MV-4-11 (cell line): Measurements from ENCODE around the gene TP53TG3.
"Not testable (repeated sequence)": the region's sequence is repeated elsewhere in the genome, so short reads cannot be mapped to it uniquely, and the experiment has no call there.

ENCODE experiments used
- DNase-seq: peaks from one replicate; lab custom pipeline; 2025; lab: John Stamatoyannopoulos, UW

TP53TG3 gene, protein sequence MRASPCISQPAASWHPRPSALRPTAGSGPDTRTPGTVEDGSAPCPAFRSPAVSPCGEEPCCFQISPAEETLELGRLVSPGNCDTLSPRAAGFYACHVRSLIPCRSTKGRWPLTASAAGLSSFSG

DNA sequence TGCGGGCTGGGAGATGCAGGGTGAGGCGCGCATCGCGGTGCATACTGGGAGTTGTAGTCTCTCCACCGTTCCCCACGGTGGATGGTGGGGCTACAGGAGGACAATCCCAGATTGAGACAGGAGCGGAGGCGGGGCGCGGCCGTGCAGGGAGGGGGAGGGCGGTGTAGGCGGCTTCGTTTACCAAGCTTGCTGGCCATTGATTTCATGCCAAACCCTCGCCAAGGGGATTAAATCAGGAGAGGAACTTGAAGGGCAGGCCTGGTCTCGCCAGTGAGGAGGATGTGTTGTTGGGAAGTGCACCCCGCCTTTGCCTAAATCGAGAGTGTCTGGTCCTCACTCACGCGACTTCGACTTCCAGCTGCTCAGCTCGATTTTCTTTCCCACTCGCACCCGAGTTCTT lies at the start of gene TP53TG3:
Gene TP53TG3, minus strand, starts transcription at position 101 of the 400 bp plus-strand sequence. Its CDS starts 68 bp downstream, at position 33.
- DNase-seq, result not testable (repeated sequence)

DNA sequence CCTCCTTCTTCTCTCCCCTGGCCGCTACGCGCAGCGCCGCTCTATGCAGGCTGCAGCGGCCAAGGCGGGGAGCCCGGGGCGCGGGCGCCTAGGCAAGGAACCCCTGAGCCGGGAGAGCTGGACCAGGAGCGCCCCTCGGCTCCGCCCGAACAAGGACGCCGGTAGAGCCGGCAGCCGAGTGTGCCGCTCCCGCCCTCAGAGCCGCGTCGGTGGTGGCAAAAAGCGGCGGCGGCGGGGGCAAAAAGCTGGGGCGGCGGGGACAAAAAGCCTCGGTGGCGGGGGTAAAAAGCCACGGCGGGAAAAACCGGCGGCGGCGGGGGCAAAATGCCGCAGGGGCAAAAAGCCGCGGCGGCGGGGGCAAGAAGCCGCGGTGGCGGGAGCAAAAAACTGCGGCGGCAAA lies 25.1 kb downstream of the TP53TG3 start:
- not testable (repeated sequence) for DNase-seq

DNA sequence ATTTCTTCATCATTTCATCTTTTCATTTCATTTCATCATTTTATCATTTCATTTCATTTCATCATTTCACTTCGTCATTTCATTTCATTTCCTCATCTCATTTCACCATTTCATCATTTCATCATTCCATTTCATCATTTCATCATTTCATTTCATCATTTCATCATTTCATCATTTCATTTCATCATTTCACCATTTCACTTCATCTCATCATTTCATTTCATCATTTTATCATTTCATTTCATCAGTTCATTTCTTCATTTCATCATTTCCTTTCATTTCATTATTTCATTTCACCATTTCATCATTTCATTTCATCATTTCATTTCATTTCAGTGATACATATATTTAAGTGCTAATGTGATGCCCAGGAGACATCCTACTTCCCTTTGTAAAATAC lies 28.4 kb downstream of the TP53TG3 start:
- not testable (repeated sequence) for DNase-seq

DNA sequence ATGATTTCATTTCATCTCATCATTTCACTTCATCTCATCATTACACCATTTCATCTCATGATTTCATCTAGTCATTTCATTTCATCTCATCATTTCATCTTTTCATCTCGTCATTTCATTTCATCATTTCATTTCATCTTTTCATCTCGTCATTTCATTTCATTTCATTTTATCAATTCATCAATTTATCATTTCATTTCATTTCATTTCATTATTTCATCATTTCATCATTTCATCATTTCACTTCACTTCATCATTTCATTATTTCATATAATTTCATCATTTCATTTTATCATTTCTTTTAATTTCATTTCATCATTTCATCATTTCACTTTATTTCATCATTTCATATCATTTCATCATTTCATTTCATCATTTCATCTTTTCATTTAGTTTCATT lies 29.2 kb downstream of the TP53TG3 start:
- not testable (repeated sequence) for DNase-seq

DNA sequence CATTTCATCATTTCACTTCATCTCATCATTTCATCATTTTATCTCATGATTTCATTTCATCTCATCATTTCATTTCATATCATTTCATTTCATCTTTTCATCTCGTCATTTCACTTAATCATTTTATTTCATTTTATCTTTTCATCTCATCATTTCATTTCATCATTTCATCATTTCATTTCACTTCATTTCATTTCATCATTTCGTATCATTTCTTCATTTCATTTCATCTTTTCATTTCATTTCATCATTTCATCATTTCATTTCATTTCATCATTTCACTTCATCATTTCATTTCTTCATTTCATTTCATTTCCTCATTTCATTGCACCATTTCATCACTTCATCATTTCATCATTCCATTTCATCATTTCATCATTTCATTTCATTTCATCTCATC lies 29.8 kb downstream of the TP53TG3 start:
- DNase-seq, result not testable (repeated sequence)

DNA sequence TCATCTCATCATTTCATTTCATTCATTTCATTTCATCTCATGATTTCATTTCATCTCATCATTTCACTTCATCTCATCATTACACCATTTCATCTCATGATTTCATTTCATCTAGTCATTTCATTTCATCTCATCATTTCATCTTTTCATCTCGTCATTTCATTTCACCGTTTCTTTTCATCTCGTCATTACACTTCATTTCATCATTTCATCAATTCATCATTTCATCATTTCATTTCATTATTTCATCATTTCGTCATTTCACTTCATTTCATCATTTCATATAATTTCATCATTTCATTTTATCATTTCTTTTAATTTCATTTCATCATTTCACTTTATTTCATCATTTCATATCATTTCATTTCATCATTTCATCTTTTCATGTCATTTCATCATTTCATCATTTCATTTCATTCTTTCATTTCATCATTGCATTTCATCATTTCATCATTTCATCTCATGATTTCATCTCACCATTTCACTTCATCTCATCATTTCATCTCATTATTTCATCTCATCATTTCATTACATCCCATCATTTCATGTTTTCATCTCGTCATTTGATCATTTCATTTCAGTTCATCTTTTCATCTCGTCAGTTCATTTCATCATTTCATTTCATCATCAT lies 30.6 kb downstream of the TP53TG3 start:
- not testable (repeated sequence) for DNase-seq

DNA sequence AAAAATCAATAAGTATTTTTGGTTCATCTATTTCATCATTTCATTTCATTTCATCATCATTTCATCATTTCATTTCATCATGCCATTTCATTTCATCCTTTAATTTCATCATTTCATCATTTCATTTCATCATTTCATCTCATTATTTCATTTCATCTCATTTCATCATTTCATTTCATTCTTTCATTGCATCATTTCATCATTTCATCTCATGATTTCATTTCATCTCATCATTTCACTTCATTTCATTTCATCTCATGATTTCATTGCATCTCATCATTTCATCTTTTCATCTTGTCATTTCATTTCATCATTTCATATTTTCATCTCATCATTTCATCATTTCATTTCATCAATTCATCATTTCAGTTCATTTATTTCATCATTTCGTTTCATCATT lies 31.2 kb downstream of the TP53TG3 start:
- not testable (repeated sequence) for DNase-seq

DNA sequence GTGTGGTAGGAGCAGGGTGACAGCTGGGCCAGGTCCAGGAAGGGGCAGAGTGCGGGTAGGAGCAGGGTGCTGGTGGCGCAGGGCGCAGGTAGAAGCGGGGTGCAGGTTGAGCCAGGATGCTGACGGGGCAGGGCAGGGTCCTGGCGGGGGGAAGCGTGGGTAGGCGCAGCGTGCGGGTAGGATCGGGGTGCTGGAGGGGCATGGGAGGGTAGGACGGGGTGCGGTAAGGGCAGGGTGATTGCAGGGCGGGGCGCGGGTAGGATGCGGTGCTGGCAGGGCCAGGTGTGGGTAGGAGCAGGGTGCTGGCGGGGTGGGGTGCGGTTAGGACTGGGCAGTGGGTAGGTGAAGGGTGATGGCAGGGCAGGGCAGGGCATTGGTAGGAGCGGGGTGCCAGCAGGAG lies 38.4 kb downstream of the TP53TG3 start:
- DNase-seq, result not testable (repeated sequence)

DNA sequence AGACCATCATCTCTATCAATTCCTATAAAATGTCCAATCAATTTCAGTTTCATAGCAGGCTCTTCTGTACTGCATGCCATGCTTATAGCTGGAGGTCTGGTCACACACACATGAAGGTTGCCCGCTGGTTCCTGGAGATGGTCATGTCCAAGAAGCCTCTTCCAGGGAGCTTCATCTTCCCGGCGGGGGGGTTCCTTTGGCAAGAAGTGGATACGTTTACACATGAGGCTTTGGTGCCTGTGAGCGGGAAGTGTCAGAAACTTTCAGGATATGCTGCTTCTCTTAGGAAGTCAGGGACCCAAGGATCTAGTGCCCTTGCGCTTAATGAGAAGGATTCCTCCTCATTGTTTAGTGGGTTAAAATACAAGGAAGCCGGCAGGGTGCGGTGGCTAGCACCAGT lies 43.9 kb downstream of the TP53TG3 start:
- not testable (repeated sequence) for DNase-seq
